Activated CD4-positive, CD25-positive, alpha-beta regulatory T cell treated with anti-CD3 and anti-CD28 coated beads, Interleukin-2, amount 50 U/mL, for 24 hours (primary cell): ENCODE data around the gene FOXP3.
A peak's percentile ranks its signal among the peaks of the same experiment; 100 is the strongest.

Experiments used
- ATAC-seq, 2 donors: fragments of 150-1000 bp; cut with Tn5 transposase; one replicate each; pipeline ENCODE4 v1.10.0; 2021; ENCODE audit warnings: mild to moderate bottlenecking in 1 of 2, moderate library complexity in 1 of 2

The FOXP3 gene

DNA sequence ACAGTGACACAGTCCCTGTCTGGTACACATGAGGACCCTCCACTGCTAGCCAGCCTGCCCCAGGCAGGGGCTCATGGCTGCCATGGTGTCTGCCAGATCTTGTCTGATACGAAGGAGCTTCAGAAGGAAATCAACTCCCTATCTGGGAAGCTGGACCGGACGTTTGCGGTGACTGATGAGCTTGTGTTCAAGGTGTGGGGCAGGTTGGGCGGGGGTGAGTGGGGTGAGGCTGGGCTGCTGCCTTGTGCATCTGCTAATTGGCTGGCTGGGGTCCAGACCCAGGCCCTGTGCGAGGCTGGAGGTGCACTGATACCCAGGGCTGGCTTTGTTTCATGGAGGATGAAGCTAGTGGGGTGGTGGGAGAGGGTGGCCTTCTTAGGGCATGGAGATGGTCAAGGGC, 15.4 kb downstream of the FOXP3 start:
- peak; percentile 1 to 8 for ATAC-seq

DNA sequence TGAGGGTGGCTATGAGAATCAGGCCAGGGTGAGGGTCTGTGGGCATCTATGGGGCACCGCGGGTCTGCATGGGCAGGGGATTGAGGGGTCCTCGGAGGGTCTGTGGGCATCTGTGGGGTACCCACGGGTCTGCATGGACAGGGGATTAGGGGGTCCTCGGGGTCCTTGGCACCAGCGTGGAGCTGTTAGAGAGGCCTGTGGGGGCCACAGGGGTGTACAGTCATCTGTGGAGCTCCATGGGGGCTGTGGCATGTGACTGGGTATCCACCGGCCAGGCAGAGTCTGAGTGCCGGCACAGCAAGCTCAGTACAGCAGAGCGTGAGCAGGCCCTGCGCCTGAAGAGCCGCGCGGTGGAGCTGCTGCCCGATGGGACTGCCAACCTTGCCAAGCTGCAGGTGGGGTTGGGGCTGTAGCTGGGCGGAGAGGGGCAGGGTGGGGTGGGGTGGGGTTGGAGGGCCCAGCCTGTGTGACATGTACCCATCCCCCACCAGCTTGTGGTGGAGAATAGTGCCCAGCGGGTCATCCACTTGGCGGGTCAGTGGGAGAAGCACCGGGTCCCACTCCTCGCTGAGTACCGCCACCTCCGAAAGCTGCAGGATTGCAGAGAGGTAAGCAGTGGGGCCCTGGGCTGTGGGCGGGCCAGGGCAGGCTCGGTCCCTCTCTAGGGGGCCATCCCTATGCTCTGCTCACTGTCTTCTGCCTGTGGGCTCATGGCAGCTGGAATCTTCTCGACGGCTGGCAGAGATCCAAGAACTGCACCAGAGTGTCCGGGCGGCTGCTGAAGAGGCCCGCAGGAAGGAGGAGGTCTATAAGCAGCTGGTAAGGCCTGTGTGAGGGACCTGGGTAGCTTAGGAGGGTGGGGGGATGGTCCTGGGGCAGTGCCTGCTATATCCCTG, 16.3 kb downstream of the FOXP3 start:
- peak; percentile 3 to 11 for ATAC-seq

DNA sequence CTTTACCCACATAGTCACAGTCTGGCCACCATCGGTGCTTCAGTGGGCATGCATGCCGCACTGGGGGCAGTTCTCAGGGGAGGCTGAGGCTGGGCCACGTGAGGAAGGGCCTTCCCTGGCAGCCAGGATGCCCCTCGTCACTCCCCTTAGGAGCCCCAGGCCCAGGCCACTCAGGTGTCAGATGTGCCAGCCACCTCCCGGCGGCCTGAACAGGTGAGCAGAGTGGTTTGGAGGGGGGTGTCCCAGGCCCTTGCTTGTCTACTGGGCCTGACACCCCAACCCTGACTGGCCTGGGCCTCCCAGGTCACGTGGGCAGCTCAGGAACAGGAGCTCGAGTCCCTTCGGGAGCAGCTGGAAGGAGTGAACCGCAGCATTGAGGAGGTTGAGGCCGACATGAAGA, 17.2 kb downstream of the FOXP3 start:
- no peak for ATAC-seq

DNA sequence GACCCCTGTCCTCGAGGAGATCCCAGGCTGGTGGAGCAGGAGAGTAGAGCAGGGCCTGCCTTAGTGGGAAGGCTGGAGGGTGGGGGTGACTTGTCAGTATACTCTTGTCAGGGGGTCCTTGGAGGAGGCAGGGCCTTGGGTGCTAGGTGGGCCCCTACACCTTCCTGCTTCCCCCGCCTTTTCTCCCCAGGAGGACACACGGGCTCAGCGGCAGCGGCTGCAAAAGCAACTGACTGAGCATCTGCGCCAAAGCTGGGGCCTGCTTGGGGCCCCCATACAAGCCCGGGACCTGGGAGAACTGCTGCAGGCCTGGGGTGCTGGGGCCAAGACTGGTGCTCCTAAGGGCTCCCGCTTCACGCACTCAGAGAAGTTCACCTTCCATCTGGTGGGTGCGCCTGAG, 18.0 kb downstream of the FOXP3 start:
- no peak for ATAC-seq

DNA sequence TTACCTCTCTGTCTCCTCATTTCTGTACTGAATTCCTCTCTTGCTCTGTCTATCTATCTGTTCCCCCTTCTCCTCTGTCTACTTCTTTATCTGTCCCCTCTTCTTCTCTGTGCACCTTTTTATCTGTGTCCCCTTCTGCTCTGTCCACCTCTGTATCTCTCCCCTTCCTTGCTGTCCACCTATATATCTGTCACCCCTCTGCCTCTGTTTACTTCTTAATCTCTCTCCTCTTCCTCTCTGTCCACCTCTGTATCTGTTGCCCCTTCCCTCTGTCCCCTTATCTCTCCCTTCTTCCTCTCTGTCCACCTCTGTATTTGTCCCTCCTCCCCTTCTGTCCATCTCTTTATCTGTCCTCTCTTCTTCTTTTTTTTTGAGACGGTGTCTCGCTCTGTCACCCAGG, 20.3 kb downstream of the FOXP3 start:
- no peak for ATAC-seq

DNA sequence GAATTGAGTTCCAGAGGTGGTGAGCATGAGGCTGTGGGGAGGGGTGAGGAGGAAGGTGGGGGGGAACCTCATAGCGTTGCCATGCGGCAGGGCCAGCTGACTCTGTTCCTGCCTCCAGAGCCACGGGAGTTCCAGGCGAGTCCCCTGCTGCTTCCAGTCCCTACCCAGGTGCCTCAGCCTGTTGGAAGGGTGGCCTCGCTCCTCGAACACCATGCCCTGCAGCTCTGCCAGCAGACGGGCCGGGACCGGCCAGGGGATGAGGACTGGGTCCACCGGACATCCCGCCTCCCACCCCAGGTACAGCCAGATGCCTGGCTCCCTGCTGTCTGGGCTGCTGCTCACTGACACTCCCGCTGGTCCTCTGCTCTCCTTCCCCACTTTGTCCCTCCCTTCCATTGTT, 21.3 kb downstream of the FOXP3 start:
- ATAC-seq: peak; percentile 3 to 5

DNA sequence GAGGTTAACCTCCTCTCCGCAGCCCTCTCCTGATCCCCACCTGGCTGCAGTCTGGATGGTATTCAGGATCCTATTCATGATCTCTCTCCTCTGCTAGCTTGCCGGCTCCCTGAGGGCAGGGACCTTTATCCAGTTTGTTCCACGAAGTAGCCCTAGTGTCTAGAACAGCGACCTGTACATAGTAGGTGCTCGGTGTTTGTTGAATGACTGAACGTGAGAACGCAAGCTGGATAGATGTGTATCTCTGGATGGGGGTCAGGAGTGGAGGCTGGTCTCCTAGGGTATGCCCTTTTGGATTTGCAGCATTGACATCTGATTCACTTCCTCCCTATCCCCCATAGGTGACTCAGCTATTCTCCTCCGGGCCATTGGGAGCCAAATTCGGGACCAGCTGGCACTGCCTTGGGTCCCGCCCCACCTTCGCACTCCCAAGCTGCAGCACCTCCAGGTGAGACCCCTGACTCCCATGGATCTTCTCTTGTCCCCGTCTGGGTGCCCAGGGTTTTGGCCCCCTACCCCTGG, 21.9 kb downstream of the FOXP3 start:
- peak; percentile 2 to 4 for ATAC-seq

DNA sequence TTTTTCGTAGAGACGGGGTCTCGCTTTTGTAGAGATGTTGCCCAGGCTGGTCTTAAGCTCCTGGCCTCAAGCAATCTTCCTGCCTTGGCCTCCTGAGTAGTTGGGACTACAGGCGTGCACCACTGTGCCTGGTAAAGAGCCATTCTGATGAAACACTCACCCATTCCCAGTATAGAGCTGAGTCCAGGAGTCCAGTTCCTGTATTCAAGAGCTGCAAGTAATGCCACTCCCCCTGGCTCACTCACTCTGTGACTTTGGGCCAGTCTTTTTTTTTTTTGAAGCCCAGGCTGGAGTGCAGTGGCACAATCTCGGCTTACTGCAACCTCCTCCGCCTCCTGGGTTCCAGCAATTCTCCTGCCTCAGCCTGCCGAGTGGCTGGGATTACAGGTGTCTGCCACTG, 25.8 kb downstream of the FOXP3 start:
- no peak for ATAC-seq

DNA sequence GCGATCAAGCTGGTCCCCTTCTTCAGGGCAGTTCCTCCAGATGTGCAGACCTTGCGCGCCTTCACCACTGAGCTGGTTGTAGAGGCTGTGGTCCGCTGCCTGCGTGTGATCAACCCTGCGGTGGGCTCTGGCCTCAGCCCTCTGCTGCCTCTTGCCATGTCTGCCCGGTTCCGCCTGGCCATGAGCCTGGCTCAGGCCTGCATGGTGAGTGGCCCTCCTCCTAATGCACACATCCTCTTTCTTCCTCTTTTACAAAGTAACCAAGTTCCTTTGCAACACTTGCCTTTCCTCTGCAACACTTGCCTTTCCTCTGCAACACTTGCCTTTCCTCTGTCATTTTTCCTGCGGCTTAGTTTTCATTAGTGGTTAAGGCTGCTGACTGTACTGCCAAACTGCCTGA, 27.4 kb downstream of the FOXP3 start:
- no peak for ATAC-seq

DNA sequence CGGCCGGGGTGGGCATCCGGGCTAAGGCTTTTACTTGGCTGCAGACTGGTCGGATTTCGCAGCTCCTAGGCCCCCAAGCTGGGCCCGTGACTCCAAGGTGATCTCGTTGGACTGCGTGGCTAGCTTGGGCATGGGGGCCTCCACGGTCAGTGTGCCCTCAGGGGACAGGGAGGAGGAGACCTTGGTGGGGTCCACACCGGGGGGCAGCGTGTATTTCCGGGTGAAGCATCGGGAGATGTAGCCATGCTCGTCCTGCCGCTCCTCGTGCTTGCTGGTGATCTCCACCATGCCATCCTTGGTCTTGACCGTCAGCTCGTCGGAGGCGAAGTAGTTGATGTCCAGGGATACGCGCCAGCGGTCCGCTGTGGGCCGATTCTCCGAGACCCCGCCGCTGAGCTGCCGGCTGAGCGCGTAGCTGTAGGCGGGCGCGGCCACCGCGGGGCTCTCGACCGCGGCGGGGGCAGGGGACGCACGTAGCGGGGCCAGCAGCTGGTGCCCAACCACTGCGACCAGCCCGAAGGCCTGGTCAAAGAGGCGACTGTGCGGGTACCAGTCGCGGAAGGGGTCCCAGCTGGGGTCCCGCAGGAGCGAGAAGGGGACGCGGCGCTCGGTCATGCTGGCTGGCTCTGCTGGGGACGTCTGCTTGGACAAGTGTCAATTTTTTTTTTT, 30.5 kb downstream of the FOXP3 start:
- ATAC-seq: no peak

DNA sequence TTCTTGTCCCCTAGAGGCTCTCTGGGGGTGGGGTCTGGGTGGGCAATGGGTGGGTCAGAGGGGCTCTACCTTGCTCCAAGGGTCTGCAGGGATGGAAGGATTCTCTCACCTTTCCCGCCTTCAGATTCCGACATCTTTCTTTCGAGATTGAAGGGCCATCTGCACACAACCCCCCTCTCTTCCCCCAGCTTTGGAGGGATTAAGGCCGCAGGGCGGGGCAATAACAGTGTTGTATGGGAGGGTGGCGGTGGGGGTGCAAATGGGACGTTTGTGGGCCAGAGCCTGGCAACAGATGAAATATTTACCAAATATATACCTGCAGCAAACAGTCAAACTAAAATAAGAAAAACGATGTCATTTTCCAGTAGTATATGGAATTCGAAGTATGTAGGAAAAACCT, 31.3 kb downstream of the FOXP3 start, which contains the start of gene CACNA1F:
Gene CACNA1F, minus strand, starts transcription at position 165 of the 400 bp plus-strand sequence. Its CDS starts 31 bp downstream, at position 134.
- no peak for ATAC-seq

DNA sequence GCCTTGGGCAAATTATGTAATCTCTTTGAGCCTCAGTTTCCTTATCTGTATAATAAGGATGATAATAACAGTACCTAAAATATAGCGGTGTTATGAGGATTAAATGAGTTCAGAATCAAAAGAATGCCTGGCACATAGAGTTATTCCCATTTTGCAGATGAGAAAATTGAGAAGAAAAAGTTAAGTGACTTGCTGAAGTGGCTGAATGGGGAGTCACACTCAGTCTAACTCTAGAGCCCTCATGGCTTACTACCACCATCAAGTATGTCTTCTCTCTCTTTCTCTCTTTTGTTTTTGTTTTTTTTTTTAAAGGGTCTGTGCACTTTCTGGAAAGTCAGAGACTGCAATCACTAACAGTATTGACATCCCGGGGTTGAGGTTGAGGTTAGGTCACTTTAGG, 32.0 kb downstream of the FOXP3 start:
- ATAC-seq: no peak

DNA sequence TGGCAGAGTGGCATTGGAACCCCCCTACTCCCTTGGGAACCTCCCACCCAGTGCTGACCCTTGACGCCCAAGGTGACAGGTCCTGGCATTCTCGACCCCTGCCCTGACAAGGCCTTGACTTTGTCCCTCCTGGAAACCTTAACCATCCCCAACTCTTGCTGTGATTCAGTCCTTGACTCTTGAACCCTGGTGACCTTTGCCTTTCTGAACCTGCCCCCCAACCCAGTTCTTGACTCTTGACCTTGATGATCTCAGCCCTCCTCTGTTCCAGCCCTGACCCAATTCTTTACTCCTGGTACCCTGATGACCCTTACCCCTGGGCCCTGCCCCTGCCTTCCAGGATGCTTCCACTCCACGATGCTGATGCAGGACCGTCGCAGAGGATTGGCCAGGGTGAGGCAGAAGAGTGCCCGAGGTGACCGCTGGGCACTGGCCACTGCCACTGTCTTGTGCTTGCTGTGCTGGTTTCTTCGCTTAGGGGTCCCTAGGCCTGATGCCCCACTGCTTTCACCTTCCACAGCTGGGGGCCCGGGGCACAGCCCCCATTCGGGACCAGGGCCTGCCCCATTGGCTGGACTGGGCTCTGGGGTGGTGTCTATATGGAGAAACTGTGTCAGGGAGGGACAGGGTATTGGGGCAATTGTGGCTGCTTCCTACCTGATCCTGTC, 33.0 kb downstream of the FOXP3 start:
- no peak for ATAC-seq

DNA sequence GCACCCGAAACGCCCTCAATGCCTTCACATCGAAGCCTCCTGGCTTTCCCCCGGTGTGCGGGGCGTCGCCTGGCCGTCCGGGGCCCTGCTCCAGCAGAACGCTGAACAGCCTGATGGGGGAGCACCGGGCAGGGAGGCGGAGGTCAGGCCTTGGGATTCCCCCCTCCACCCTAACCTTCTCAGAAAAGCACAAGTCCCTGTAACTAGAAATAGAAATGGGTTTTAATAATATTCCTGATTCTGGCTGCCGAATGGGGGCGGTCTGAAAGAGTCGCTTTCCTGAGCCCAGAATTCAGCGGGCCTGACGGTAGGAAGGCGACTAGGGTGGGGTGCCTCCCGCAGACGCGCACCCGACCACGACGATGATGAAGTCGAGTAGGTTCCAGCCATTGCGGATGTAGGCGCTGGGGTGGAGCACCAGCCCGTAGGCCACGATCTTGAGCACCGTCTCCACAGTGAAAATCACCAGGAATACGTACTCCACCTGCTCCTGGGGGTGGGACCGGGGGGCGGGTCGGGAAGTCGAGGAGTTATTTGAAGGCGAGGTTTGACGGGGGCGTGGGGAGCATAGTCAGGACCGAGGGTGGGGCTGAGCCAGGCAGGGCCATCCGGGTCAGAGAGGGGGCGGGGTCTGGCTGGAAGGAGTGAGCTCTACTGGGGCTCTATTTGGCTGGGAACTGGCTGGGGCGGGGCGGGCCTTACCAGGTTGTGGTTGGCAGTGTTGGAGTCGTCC, 33.8 kb downstream of the FOXP3 start:
- peak; percentile 62 to 66 for ATAC-seq

DNA sequence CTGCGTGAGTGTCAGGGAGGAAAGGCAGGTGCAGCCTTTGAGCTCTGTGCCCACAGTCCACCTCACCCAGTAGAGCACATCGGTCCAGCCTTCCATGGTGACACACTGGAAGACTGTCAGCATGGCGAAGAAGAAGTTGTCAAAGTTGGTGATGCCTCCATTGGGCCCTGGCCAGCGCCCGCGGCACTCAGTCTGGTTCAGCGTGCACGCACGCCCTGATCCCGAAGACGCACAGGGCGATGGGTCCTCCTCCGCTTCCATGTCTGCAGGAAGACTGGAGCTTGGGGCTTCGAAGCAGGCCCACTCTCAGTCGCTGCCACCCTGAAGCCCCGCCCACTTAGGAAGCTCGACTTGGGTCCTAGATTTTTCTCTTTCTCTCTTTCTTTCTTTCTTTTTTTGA, 36.3 kb downstream of the FOXP3 start:
- no peak for ATAC-seq

DNA sequence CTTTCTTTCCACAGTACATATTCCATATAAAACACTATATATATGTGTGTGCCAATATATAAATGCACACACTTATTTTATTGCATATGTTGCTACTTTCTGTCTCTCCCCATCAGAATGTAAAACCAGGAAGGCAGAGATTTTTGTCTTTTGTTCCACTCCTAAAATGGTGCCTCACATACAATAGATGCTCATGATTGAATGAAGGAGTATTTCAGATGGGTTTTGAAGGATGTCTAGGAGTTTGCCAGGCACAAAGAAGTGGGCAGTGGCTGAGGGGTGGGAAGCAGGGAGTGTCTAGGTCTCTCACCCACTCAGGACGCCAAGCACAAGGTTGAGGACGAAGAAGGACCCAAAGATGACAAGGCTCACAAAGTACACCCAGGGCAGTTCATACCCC, 36.8 kb downstream of the FOXP3 start:
- ATAC-seq: no peak

DNA sequence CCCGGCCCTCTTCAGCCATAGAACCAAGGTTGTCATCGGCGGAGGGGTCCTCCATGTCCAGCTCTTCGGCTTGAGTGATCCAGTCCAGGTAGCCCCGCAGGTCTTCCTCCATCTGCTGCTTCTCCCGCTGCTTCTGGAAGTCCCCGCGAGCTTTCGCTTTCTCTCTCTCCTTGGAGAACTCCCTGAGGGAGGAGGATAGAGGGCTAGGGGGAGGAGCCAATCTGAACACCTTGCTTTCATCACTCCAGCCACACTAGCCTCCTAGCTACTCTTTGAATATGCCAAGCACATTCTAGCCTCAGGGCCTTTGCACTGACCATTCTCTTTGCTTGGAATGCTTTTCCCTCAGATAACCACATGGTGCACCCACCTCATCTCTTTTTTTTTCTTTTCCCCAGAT, 37.6 kb downstream of the FOXP3 start:
- ATAC-seq: no peak

DNA sequence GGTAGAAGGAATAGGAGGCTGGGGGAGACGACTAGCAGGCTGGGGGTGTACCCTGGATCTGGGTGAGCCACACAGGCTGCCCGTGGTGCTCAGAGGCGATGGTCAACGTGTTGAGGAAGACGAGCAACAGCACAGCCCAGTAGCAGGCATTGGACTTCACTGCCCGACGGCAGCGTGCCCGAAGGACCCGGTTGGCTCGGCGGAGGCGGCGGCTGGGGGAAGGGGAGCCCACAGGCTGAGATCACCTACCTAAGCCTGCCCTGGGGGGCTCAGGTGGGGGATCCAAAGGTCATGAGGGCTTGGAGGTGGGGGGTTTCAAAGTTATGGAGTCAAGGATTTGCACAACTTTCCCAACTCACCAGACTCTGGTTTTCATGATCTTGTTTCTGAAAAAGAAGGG, 38.7 kb downstream of the FOXP3 start:
- no peak for ATAC-seq

DNA sequence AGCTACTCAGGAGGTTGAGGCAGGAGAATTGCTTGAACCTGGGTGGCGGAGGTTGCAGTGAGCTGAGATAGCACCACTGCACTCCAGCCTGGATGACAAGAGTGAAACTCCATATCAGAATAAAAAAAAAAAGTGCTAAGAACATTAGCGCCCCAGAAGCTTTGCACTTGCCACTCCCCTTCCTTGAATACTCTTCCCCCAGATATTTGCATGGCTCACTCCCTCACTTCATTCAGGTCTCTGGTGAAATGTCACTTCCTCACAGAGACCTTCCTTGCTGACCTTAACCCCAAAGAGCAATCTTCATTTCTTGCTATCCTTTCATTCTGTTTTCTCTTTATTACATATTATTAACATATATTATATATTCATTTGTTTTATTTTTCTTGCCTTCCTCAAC, 42.6 kb downstream of the FOXP3 start:
- ATAC-seq: no peak

DNA sequence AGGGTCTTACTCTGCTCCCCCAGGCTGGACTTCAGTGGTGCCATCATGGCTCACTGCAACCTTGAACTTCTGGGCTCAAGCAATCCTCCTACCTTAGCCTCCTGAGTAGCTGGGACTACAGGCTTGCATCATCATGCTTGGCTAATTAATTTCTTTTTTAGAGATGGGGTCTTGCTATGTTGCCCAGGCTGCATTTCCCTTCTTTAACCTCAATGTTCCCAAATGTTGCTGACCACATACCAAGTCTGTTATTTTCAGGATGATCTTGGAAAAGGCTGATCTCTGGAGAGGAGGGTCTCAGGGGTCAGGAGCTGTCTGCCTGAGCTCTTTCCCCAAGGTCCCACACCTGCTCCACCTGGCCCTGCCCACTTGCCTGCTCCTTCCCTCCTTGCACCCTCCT, 44.4 kb downstream of the FOXP3 start:
- no peak for ATAC-seq

DNA sequence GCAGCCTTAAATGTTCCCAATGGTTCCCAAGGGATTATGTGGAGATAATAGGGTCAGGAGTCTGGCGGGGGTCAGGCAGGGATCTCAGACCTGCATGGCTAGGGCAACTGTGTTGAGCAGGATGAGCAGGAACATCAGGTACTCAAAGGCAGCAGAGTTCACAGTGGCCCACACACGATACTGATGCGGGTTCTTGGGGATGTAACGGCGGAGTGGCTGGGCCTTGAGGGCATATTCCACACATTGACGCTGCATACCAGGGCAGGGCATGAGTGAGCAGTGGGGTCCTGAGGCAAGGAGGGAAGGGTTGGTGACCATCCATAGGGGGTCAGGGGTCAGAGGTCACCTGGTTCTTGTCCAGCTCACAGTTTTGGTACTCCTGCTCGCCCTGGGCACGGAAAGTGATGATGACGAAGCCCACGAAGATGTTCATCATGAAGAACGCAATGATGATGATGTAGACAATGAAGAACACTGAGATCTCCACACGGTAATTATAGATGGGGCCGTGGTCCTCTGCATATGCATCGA, 49.4 kb downstream of the FOXP3 start:
- no peak for ATAC-seq

DNA sequence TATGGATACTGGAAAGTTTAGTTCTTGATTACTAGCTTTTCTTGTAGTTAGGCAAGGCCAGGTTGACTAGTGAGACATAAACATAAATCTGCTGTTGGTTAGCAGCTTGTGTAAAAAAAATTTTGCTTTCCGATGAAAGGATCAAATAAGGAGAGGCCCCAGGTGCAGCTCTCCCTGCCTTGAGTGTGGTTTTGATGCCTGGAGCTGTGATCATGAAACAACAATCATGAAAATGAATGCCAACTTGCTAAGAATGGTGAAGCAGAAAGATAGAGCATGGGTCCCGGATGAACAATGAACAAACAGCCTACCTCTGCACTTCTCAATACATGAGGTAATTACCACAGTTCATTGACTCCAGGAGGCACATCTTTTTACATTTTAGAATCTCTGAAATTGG, 50.1 kb downstream of the FOXP3 start:
- ATAC-seq: no peak
